ENCODE results near the gene PACRGL.
A peak's percentile ranks its signal among the peaks of the same experiment; 100 is the strongest.
"Not testable (repeated sequence)": the region's sequence is repeated elsewhere in the genome, so short reads cannot be mapped to it uniquely, and the experiment has no call there.

The PACRGL gene

DNA sequence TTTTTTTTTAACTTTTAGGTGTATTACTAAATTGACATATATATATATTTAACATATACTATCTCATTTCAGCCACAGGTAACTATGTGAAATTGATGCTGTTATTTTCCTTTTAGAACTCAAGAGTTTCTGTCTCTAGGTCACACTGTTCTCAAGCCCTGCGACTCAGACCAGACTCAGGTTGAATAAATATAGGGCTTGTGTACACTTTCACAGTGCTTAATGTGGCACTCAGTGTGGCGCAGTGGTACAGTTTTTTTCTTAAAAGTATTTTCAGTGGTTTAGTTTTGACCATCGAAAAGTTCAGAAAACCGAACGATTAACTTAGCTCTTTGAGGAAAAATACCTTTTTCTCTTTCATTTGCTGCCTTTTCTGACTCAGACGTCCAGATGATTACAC is 24.7 kb downstream of the PACRGL start:
- no peak for DNase-seq

DNA sequence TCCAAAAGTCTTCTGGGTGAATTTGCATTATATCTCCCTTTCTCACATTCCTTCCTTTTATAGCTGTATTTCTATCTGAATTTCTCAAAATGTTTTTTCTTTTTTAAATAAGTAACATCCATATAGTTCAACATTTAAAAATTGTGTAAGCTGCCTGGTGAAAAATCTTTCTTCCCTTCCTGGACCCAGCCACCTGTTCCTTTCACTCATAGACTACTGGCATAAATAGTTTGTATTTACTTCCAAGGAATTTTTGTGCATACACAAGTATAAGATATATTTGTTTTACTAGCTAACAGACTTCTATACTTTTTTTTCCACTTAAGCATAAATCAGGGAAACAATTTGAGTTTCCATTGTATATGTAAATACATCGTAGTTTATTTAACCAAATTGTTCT is 35.7 kb downstream of the PACRGL start:
- no peak for DNase-seq

DNA sequence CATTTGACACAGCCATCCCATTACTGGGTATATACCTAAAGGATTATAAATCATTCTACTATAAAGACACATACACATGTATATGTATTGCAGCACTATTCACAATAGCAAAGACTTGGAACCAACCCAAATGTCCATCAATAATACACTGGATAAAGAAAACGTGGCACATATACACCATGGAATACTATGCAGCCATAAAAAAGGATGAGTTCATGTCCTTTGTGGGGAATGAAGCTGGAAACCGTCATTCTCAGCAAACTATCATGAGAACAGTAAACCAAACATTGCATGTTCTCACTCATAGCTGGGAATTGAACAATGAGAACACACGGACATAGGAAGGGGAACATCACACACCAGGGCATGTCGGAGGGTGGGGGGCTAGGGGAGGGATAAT is 45.7 kb downstream of the PACRGL start:
- not testable (repeated sequence) for DNase-seq

DNA sequence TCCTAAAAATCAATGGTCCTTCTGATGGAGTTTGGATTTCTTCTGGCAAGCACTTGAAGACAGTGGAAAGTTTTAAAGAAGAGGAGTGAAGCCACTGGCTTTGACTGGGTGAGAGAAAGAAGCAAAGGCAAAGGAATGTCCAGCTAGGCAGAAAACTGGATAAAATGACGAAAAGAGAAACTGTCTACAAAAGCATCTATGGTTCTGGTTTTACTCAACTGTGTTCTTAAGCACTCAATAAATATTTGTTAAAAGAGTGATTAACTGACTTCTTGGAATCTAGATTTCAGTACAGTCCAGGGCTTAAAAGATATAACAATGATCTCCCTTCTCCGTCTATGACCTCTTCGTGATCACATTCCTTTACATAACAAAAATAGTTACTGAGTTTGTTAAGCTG is 52.4 kb downstream of the PACRGL start:
- no peak for DNase-seq

DNA sequence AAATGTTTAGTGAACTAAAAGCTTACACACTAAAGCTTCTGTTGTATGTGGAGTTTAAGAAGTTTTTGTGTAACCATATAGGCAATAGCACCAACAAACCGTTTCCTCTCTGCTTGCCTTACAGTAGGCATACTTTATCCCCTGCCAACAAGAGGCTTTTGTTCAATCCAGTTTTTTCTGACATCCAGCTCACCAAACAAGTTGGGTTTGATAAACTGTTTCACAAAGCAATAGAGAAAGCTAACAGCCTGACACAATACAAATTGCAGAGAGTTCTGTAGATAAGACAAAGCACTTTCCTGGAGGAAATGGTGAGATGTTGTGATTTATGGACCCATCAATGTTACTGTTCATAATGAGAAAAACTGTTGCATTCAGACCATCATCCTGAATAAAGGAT is 53.8 kb downstream of the PACRGL start:
- no peak for DNase-seq

DNA sequence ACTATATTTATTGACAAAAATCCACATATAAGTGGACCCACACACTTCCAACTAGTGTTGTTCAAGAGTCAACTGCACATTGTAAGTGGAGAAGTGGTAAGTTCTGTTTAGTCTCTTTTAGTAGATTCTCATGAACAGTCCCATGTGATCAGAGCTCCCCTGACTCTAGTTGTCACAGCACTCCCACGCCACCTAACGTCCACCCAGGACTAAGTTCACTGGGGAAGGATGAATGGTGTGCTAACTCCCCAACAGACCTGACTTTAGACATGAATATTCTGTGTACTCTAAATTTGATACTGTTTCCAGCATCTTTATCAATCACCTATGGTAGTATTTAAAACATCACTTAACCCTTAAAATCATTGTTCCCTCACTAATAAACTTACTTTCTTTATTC is 59.8 kb downstream of the PACRGL start:
- DNase-seq: no peak

DNA sequence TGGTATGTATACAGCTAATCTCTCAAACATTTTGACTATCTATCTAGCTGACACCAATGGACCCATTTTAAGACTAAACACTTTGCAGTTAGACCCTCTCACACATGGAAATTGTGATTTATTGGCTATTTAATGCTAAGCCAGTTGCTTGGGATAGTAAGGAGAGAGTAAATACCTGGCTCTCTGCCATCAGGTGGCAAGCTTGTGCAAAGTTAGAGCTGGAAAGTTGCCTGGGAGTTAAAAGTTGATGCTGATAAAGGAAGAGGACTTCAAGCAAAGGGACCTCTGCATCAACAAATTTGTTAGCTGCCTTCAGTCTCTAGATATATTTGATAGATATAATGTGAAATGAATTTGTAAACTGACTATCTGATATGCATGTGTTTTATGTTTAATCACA is 61.1 kb downstream of the PACRGL start:
- no peak for DNase-seq

DNA sequence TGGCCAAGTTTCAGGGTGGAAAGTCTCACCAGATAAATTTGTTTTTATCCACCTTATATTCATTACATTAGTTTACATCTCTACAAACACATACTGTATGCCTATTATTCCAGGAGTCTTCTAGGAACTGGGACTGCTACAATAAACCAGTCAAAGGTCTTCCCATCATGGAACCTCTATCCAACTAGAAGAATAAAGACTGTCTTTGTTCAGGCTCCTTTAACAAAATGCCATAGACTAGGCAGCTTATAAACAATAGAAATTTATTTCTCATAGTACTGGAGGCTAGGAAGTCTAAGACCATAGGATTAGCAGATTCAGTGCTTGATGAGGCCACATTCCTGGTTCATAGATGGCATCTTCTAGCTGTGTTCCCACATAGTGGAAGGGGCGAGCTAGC is 61.6 kb downstream of the PACRGL start:
- DNase-seq: no peak

DNA sequence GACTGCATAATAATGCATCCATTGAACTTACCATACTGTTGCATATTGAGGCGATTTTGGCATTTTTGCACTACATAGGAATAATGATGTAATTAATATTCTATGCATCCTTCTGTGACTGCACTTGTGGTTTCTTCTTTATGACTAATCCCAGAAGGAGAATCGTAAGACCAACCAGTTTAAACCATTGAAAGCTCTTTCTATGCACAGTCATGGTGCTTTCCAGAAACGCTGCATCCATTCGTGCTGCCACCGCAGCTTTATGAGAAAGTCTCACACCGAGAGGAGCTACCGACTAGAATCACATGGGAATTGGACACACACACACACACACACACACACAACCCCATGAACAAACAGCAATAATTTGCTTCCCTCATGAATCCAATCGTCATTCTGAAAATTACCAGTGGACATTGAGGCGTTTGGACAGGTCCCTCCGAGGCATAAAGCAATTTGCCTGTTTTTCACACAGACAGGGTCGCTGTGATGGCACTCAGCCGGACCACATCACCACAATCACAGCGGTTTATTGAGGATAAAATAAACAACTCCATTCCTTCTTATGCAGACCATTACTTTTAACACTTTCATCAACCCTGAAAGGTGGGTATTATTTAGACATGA is 64.2 kb downstream of the PACRGL start:
- DNase-seq: no peak

DNA sequence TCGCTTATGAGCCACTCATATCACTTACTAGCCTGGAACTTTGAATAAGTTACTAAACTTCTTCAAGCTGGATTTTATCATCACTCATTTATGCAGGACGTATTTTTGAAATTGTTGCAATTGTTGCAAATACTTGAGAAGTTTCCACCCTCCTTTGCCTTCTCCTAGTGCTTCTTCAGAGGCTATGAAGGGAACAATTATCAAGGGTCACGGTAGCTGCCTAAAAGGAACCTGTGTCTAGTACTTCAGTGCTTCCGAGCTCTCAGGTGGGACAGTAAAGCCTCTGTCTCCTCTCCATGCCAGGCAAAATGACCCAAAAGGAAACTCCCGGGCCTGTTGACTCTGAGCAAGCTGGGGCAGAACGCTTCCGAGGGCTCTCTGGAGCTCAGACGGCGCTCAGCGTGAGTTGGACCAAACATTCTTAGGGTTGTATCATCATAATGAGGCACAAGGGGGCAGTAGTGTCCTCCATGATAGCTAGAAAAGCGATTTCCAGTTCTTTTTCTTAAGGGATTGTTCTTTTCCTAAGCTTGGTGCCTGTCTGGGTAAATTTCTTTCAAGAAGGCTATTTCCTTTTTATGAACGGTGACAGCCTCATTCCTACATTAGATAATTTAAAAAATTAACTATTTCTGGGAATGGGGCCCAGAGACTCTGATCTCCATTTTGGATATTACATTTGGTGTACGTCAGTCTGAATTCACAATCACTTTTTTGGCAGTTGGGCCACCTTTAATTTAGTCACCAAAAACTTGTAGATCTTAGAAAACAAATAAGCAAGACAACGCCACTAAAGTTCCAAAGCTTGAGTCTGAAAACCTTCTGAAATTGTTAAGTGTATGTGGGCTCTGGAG is 73.1 kb downstream of the PACRGL start:
- DNase-seq: peak in 1 of 2 donors; percentile 36

DNA sequence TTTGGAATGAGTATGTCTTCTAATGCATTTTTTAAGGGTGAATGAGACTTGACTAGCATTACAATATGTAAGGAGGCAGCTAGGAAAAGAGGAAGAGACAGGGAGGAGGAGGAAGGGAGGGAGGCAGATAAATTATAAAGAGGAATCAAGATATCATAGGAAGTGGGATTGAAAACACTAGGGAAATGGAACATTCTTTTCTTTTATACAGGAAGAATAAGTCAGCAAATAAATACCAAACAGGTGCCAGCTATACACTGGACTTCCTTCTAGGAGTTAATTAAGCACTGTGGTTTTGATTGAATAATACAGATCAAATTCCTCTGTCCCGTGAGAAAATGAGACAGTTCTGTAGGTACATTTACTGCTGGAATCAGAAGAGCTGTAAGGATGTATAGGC is 78.6 kb downstream of the PACRGL start:
- DNase-seq: no peak

DNA sequence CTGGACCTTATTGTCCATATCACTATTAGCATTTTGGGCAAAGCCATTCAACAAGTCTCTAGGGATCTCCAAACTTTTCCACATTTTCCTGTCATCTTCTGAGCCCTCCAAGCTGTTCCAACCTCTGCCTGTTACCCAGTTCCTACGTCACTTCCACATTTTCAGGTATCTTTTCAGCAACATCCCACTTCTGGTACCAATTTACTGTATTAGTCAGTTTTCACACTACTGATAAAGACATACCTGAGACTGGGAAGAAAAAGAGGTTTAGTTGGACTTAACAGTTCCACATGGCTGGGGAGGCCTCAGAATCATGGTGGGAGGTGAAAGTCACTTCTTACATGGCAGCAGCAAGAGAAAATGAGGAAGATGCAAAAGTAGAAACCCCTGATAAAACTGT is 82.9 kb downstream of the PACRGL start:
- DNase-seq: not testable (repeated sequence)

DNA sequence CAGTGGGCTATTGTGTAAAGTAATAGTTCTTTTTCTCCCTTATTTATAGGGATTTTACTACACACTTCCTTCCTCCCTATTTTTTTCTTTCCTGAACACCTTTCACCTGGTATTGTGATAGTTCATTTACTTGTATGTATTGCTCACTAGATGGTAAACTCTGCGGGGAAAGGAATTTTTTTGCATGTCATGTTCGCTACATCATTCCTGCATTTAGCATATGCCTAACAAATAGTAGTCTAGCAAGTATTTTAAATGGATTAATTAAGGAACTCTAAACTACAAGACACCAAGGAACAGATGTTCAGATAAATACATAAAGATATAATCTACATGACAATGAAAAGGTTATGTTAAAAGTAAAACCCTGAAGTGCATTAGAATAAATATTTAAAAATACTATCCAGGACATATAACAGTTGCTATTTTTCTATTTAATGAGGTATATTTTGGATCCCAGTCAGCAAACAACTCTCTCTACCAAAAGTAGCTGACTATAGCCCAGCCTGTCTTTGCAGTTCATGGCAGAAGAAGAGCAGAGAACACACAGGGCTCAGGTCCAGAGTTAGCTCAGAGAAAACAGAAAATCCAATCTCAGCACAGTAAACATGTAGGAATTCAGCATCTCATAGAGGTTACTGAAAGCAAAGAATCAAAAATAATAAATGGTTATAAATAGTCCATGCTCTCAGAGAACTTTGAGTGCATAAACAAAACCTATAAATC is 87.8 kb downstream of the PACRGL start:
- DNase-seq: no peak

Measured in CD4-positive, alpha-beta T cell treated with Interleukin-4 for 1 hour (primary cell).